Chondrocyte (in vitro differentiated cells): Measurements from ENCODE around the gene ZNF202. TPM values are rescaled to one million over a fixed set of nuclear protein-coding genes. Genes with fewer than 3 reads are reported as not detected.

ENCODE experiments used
- DNase-seq: peaks from one replicate; pipeline ENCODE4 v3.0.0; 2021; ENCODE audit warnings: mixed read lengths, low spot score
- H3K27ac Mint-ChIP-seq: one replicate; pipeline ENCODE4 v1.8.0; 2021; ENCODE audit warnings: mild to moderate bottlenecking, moderate library complexity, mixed read lengths; ENCODE audit not compliant: unreplicated experiment
- H3K27me3 Mint-ChIP-seq: 2 replicates; pipeline ENCODE4 v1.8.0; 2021; ENCODE audit warnings: low read depth, mixed read lengths
- H3K36me3 Mint-ChIP-seq: 2 replicates; pipeline ENCODE4 v1.8.0; 2021; ENCODE audit warnings: low read depth, mixed read lengths
- H3K4me1 Mint-ChIP-seq: 2 replicates; pipeline ENCODE4 v1.8.0; 2021; ENCODE audit warnings: low read depth, mild to moderate bottlenecking, mixed read lengths
- H3K4me3 Mint-ChIP-seq: one replicate; pipeline ENCODE4 v1.8.0; 2021; ENCODE audit warnings: mild to moderate bottlenecking, moderate library complexity, mixed read lengths; ENCODE audit not compliant: unreplicated experiment
- H3K9me3 Mint-ChIP-seq: 2 replicates; pipeline ENCODE4 v1.8.0; 2021; ENCODE audit warnings: low read depth, mixed read lengths
- CTCF ChIP-seq: fragments of 200-600 bp; sonication (generic); IDR thresholded peaks from 2 replicates; pipeline ENCODE4 v1.5.0; 2021; ENCODE audit warnings: antibody characterized with exemption, mild to moderate bottlenecking, moderate library complexity
- total RNA-seq: library from RNA; stranded (reverse); gene quantifications from 3 replicates; pipeline ENCODE4 v1.2.1, GENCODE V29; 2021

The ZNF202 gene
- total RNA-seq, 1 donor from 2014 or later, result 10.0 TPM

DNA sequence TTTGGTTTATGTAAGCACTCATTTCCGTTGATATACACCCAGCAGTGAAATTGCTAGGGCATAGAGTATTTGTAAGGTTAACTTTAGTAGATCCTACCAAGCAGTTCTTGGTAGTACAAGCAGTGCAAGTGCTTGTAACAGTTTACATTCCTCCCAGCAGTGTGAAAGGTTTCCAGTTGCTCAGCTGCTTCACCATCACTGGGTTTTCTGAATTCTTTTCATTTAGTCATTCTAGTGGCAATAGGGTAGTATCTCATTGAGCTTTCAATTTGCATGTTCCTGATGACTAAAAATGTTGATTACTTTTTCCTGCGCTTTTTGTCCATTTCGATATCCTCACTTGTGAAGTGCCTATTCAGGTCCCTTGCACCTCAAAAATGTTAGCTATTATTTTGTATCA, 34.3 kb downstream of the ZNF202 start:
- Mint-ChIP-seq H3K36me3 (no peaks in the 10 kb centered on the region), H3K4me3 (no peak overlapping the region), H3K4me1 (peaks cover 3% of the 10 kb centered on the region), H3K9me3 (no peaks in the 10 kb centered on the region), H3K27me3 (peaks cover 15% of the 10 kb centered on the region), H3K27ac (no peak overlapping the region)
- no peak for DNase-seq
- TF ChIP-seq CTCF, result no peak

DNA sequence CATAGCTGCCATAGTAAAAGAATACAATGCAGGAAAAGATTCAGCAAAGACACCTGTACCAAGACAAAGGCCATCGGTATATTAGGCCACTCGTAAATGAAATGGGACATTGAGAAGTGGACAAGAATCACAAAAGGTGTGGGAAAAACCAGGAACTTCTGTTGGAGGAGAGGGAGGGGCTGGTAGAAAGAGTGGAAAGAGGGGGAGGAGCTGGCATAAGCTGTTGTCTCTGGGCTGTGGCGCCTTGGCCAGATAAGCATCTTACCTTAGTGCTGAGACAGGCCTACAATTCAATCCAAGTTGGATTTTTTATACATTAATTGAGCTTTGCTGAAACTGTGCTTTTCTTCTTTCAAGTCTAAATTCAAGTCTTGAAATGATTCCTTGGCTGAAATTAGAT, 37.1 kb downstream of the ZNF202 start:
- Mint-ChIP-seq H3K27me3 (peaks cover 9% of the 10 kb centered on the region), H3K4me3 (no peak overlapping the region), H3K4me1 (peaks cover 7% of the 10 kb centered on the region), H3K27ac (no peak overlapping the region), H3K36me3 (no peaks in the 10 kb centered on the region), H3K9me3 (peaks cover 2% of the 10 kb centered on the region)
- DNase-seq, result no peak
- TF ChIP-seq CTCF, result no peak

- Mint-ChIP-seq H3K9me3 (peaks cover 2% of the 10 kb centered on the region), H3K27ac (no peak overlapping the region), H3K4me1 (peaks cover 7% of the 10 kb centered on the region), H3K27me3 (peaks cover 16% of the 10 kb centered on the region), H3K36me3 (no peaks in the 10 kb centered on the region), H3K4me3 (no peak overlapping the region)
- TF ChIP-seq CTCF, result no peak
- DNase-seq, result no peak
These were observed 38.8 kb downstream of the ZNF202 start for GRCh38 chr11:123702696-123703095.

DNA sequence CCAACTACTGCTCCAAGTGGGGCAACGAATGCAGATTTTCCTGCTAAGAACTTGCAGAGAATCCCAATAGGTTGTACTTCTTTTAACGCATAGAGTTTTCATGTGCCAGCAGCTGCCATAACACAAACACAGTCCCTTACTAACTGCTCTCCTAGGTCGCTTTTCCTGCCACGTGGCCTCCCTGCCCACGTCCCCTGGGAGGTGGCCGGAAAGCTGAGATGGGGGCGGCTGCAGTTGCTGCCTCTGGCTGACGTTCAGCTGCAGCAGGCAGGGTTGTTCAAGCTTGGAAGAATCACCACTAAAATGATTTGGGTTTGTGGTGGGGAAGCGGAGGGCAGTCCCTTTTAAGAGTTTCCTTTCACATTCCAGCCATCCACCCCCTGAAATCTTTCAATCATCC, 39.3 kb downstream of the ZNF202 start:
- peaks cover 14% of the 10 kb centered on the region for H3K27me3 Mint-ChIP-seq
- no peaks in the 10 kb centered on the region for H3K36me3 Mint-ChIP-seq
- TF ChIP-seq CTCF, result no peak
- H3K27ac Mint-ChIP-seq, result no peak overlapping the region
- H3K9me3 Mint-ChIP-seq, result peaks cover 2% of the 10 kb centered on the region
- no peak overlapping the region for H3K4me3 Mint-ChIP-seq
- DNase-seq, result no peak
- H3K4me1 Mint-ChIP-seq, result peaks cover 4% of the 10 kb centered on the region

GRCh38 chr11:123700772-123701171, 40.7 kb downstream of the ZNF202 start:
- no peak overlapping the region for H3K4me3 Mint-ChIP-seq
- H3K9me3 Mint-ChIP-seq, result peaks cover 2% of the 10 kb centered on the region
- no peaks in the 10 kb centered on the region for H3K36me3 Mint-ChIP-seq
- H3K27me3 Mint-ChIP-seq, result peaks cover 17% of the 10 kb centered on the region
- DNase-seq, result no peak
- H3K27ac Mint-ChIP-seq, result no peak overlapping the region
- peaks cover 4% of the 10 kb centered on the region for H3K4me1 Mint-ChIP-seq
- no peak for TF ChIP-seq CTCF
